K562 (cell line): Measurements from ENCODE around the gene ANK3. TPM values are rescaled to one million over a fixed set of nuclear protein-coding genes. Genes with fewer than 3 reads are reported as not detected.
A peak's percentile ranks its signal among the peaks of the same experiment; 100 is the strongest.

Experiments used
- ARNT ChIP-seq, 2 experiments: fragments of 450-650 bp; IDR thresholded peaks; 2 replicates each; pipeline ENCODE4 v1.6.1; 2016; ENCODE audit warnings: mild to moderate bottlenecking in 1 of 2
- BCOR ChIP-seq: fragments of 450-650 bp; IDR thresholded peaks from 2 replicates; pipeline ENCODE4 v1.6.1; 2016
- CBFA2T3 ChIP-seq: fragments of 450-650 bp; IDR thresholded peaks from 2 replicates; pipeline ENCODE4 v1.6.1; 2017
- E2F3 ChIP-seq: fragments of 250-450 bp; sonication (Bioruptor Pico); IDR thresholded peaks from 2 replicates; pipeline ENCODE4 v1.4.0; 2020; ENCODE audit warnings: mild to moderate bottlenecking
- E2F6 ChIP-seq, 2 experiments: IDR thresholded peaks; 2 replicates each; pipeline ENCODE4 v1.6.1; 2011; ENCODE audit warnings: borderline replicate concordance in 1 of 2, control low read depth in 1 of 2, low read depth in 1 of 2, low read length in 1 of 2, mild to moderate bottlenecking in 1 of 2, mixed read lengths in 1 of 2, moderate library complexity in 1 of 2; ENCODE audit not compliant: insufficient read depth in 1 of 2, insufficient read length in 1 of 2, poor library complexity in 1 of 2, severe bottlenecking in 1 of 2; ENCODE audit errors: extremely low read depth in 1 of 2
- EWSR1 ChIP-seq: fragments of 450-650 bp; IDR thresholded peaks from 2 replicates; pipeline ENCODE4 v1.6.1; 2018; ENCODE audit warnings: borderline replicate concordance, mild to moderate bottlenecking, low read depth, moderate library complexity; ENCODE audit not compliant: partially characterized antibody
- HMG20A ChIP-seq: fragments of 450-650 bp; formaldehyde crosslinking; conservative IDR thresholded peaks from 2 replicates; pipeline ENCODE4 v1.4.0; 2020; ENCODE audit warnings: mild to moderate bottlenecking, mixed read lengths
- HNRNPH1 ChIP-seq: fragments of 200-400 bp; formaldehyde crosslinking; optimal IDR thresholded peaks from 2 replicates; pipeline ENCODE3; 2017; ENCODE audit warnings: low read depth, mild to moderate bottlenecking, low read length, moderate library complexity
- MEF2D ChIP-seq: conservative IDR thresholded peaks from 2 replicates; pipeline ENCODE4 v1.6.1; 2016; ENCODE audit warnings: low read depth, missing genetic modification characterization, missing compliant biosample characterization
- MYC ChIP-seq, 2 experiments: fragments of 250-450 bp in 1 of 2; sonication (Bioruptor Pico) in 1 of 2; IDR thresholded peaks; 2 replicates each; pipeline versions ENCODE4 v1.5.1 to v1.6.1; 2012 to 2021; ENCODE audit warnings: low read depth in 2 of 2, borderline replicate concordance in 1 of 2, improper control_type of control experiment in 1 of 2, low read length in 1 of 2, mild to moderate bottlenecking in 1 of 2, moderate library complexity in 1 of 2
- NR4A1 ChIP-seq, 2 experiments: fragments of 250-450 bp in 1 of 2; fragments of 450-650 bp in 1 of 2; sonication (Bioruptor Pico) in 1 of 2; IDR thresholded peaks; 2 replicates each; pipeline versions ENCODE4 v1.4.0 to v1.6.1; 2016 to 2020; ENCODE audit warnings: mild to moderate bottlenecking in 2 of 2, missing compliant biosample characterization in 1 of 2, missing genetic modification characterization in 1 of 2, moderate library complexity in 1 of 2
- SMAD4 ChIP-seq: fragments of 250-450 bp; sonication (Bioruptor Pico); conservative IDR thresholded peaks from 2 replicates; pipeline ENCODE4 v1.8.0; 2021; ENCODE audit warnings: inconsistent platforms, mild to moderate bottlenecking, moderate library complexity
- TAF1 ChIP-seq: IDR thresholded peaks from 2 replicates; pipeline ENCODE4 v1.6.1; 2011; ENCODE audit warnings: mild to moderate bottlenecking, low read length, moderate library complexity; ENCODE audit not compliant: insufficient read depth, control insufficient read depth, severe bottlenecking; ENCODE audit errors: extremely low read depth
- THAP7 ChIP-seq: fragments of 250-450 bp; sonication (Bioruptor Pico); IDR thresholded peaks from 2 replicates; pipeline ENCODE4 v1.5.0; 2021
- THRAP3 ChIP-seq: fragments of 450-650 bp; IDR thresholded peaks from 2 replicates; pipeline ENCODE4 v1.6.1; 2016; ENCODE audit warnings: mild to moderate bottlenecking, inconsistent platforms, borderline replicate concordance
- YY1 ChIP-seq, 3 experiments: IDR thresholded peaks; 2 replicates each; pipeline ENCODE4 v1.6.1; 2011; ENCODE audit warnings: low read length in 2 of 3, mild to moderate bottlenecking in 2 of 3, moderate library complexity in 2 of 3, borderline replicate concordance in 1 of 3, control low read depth in 1 of 3, low read depth in 1 of 3; ENCODE audit not compliant: insufficient read depth in 3 of 3, insufficient replicate concordance in 2 of 3, control insufficient read depth in 1 of 3, insufficient read length in 1 of 3; ENCODE audit errors: extremely low read depth in 1 of 3
- polyA plus RNA-seq, 8 experiments: library from polyadenylated mRNA; depleted of rRNA in 4 of 8; stranded (reverse) in 5 of 8; unstranded in 3 of 8; fragments of >200 nt; fragmentation: Nextera tagmentation in 2 of 8; fragmentation: Illumina TruSeq in 1 of 8; extraction: Ambion mirVana in 2 of 8; extraction: Trizol in 1 of 8; gene quantifications; 2 replicates each; pipeline versions ENCODE4 v1.2.1 to v1.2.3, GENCODE V29; 2011 to 2014; ENCODE audit warnings: inconsistent platforms in 1 of 8, missing spikeins in 1 of 8
- total RNA-seq, 7 experiments: library from RNA; depleted of rRNA in 6 of 7; stranded (reverse); fragments of >200 nt in 6 of 7; fragmentation: Illumina TruSeq in 2 of 7; extraction: Trizol in 2 of 7; gene quantifications; 2 replicates each; pipeline versions ENCODE4 v1.2.1 to v1.2.3, GENCODE V29; 2011 to 2021; ENCODE audit warnings: low replicate concordance in 1 of 7
- TF ChIP-seq, protein P1 (sequence below): fragments of 450-650 bp; formaldehyde crosslinking; IDR thresholded peaks from 2 replicates; pipeline ENCODE4 v1.4.0; 2020; ENCODE audit warnings: mild to moderate bottlenecking, moderate library complexity
- TF ChIP-seq, protein P2 (sequence below): sonication (generic); IDR thresholded peaks from 2 replicates; pipeline ENCODE4 v1.6.1; 2016
- TF ChIP-seq, protein P3 (sequence below): fragments of 450-650 bp; IDR thresholded peaks from 2 replicates; pipeline ENCODE4 v1.6.1; 2016; ENCODE audit warnings: mild to moderate bottlenecking

Gene ANK3
- total and polyA plus RNA-seq, 9 of the 15 experiments (the other 6 are each of a cell fraction or from before 2014, with no cell fraction given) = 10.0 to 32.3 (median 17.9) TPM

DNA sequence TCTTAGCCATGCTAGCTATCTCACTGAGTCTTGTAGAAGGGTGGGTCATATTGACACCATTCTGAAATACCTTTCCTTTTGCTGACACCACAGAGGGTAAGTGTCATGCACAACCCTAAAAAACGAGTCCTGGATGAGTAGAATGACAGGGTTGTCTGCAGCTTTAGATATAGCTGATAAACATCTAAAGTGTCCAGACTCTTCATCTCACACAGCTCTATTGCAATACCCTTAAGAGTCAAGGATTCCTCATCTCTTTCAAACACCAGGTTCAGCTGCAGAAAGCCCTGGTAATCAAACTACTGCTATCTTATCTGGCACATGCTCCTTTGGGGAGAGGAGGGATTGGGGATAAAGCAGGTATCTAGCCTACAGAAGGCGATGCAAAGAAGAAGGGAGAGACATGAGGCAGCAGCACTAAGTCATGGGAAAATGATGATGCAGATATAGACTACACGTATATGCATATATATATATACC lies 127.0 kb downstream of the ANK3 start (continued):
- TF ChIP-seq SMAD4 (CRISPR knock-in tag) = peak; percentile 98
- TF ChIP-seq THRAP3 = no peak
- peak; percentile 87 for TF ChIP-seq BCOR
- TF ChIP-seq HMG20A (CRISPR knock-in tag) = 0 out of 2 replicates have a peak, but pooled peaks have one; percentile 57
- TF ChIP-seq CBFA2T3 = peak; percentile 99
- peak; percentile 88 to 95; a peak in 3 of 4 replicates for TF ChIP-seq ARNT (IDR thresholded peaks at IDR 0.05)
- no peak for TF ChIP-seq YY1 (IDR thresholded peaks at IDR 0.05; ENCODE audit: borderline replicate concordance in 1 of 3, control insufficient read depth in 1 of 3, extremely low read depth in 1 of 3, insufficient read depth in 3 of 3, insufficient read length in 1 of 3, insufficient replicate concordance in 2 of 3, low read depth in 1 of 3, low read length in 2 of 3)
- peak; percentile 74; the same call in 1 of the 2 replicates for TF ChIP-seq MEF2D (tag)
- TF ChIP-seq, protein P1, sequence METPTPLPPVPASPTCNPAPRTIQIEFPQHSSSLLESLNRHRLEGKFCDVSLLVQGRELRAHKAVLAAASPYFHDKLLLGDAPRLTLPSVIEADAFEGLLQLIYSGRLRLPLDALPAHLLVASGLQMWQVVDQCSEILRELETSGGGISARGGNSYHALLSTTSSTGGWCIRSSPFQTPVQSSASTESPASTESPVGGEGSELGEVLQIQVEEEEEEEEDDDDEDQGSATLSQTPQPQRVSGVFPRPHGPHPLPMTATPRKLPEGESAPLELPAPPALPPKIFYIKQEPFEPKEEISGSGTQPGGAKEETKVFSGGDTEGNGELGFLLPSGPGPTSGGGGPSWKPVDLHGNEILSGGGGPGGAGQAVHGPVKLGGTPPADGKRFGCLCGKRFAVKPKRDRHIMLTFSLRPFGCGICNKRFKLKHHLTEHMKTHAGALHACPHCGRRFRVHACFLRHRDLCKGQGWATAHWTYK (CRISPR knock-in tag) = peak; percentile 76
- TF ChIP-seq, protein P2, sequence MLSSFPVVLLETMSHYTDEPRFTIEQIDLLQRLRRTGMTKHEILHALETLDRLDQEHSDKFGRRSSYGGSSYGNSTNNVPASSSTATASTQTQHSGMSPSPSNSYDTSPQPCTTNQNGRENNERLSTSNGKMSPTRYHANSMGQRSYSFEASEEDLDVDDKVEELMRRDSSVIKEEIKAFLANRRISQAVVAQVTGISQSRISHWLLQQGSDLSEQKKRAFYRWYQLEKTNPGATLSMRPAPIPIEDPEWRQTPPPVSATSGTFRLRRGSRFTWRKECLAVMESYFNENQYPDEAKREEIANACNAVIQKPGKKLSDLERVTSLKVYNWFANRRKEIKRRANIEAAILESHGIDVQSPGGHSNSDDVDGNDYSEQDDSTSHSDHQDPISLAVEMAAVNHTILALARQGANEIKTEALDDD = peak; percentile 91
- no peak for TF ChIP-seq E2F6 (IDR thresholded peaks at IDR 0.05; ENCODE audit: borderline replicate concordance in 1 of 2, extremely low read depth in 1 of 2, insufficient read depth in 1 of 2, insufficient read length in 1 of 2, low read depth in 1 of 2, low read length in 1 of 2, poor library complexity in 1 of 2, severe bottlenecking in 1 of 2)
- TF ChIP-seq, protein P3, sequence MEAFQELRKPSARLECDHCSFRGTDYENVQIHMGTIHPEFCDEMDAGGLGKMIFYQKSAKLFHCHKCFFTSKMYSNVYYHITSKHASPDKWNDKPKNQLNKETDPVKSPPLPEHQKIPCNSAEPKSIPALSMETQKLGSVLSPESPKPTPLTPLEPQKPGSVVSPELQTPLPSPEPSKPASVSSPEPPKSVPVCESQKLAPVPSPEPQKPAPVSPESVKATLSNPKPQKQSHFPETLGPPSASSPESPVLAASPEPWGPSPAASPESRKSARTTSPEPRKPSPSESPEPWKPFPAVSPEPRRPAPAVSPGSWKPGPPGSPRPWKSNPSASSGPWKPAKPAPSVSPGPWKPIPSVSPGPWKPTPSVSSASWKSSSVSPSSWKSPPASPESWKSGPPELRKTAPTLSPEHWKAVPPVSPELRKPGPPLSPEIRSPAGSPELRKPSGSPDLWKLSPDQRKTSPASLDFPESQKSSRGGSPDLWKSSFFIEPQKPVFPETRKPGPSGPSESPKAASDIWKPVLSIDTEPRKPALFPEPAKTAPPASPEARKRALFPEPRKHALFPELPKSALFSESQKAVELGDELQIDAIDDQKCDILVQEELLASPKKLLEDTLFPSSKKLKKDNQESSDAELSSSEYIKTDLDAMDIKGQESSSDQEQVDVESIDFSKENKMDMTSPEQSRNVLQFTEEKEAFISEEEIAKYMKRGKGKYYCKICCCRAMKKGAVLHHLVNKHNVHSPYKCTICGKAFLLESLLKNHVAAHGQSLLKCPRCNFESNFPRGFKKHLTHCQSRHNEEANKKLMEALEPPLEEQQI = peak; percentile 92
- no peak for TF ChIP-seq E2F3
- no peak for TF ChIP-seq TAF1
- TF ChIP-seq HNRNPH1 = no peak
- no peak for TF ChIP-seq THAP7 (CRISPR knock-in tag)
- no peak for TF ChIP-seq EWSR1
- peak; percentile 89 for TF ChIP-seq MYC (IDR thresholded peaks at IDR 0.05; ENCODE audit: low read depth, low read length)
- no peak for TF ChIP-seq MYC (CRISPR knock-in tag; IDR thresholded peaks at IDR 0.05; ENCODE audit: borderline replicate concordance, low read depth)
- 0 out of 2 replicates have a peak, but pooled peaks have one; percentile 27 for TF ChIP-seq NR4A1 (CRISPR knock-in tag; IDR thresholded peaks at IDR 0.05)
- TF ChIP-seq NR4A1 (tag; IDR thresholded peaks at IDR 0.05) = peak; percentile 76; the same call in 1 of the 2 replicates
